ENCODE measurements around the gene SGCA.

SGCA gene

GRCh38 chr17:50184064-50184463, 18.3 kb downstream of the SGCA start:
- peak; percentile 75 for DNase-seq

- DNase-seq: peak; percentile 74
Measured at GRCh38 chr17:50184611-50185398, 19.0 kb downstream of the SGCA start.

GRCh38 chr17:50185631-50186471, 20.0 kb downstream of the SGCA start:
- peak; percentile 66 for DNase-seq

- DNase-seq: peak; percentile 89
Measured at GRCh38 chr17:50186661-50187393, 21.0 kb downstream of the SGCA start.

- DNase-seq: no peak
Measured at GRCh38 chr17:50187394-50187725, 21.6 kb downstream of the SGCA start.

- peak; percentile 78 for DNase-seq
Measured at GRCh38 chr17:50187751-50188530, 22.1 kb downstream of the SGCA start.

GRCh38 chr17:50188531-50188920, 22.7 kb downstream of the SGCA start:
- peak; percentile 80 for DNase-seq

- DNase-seq: peak; percentile 83
Measured at GRCh38 chr17:50188921-50189549, 23.2 kb downstream of the SGCA start.

- DNase-seq: peak; percentile 84
Measured at GRCh38 chr17:50189550-50190292, 23.9 kb downstream of the SGCA start.

GRCh38 chr17:50190293-50190602, 24.4 kb downstream of the SGCA start:
- peak; percentile 75 for DNase-seq

- peak; percentile 81 for DNase-seq
Measured at GRCh38 chr17:50190603-50191358, 25.0 kb downstream of the SGCA start.

GRCh38 chr17:50191359-50192143, 25.7 kb downstream of the SGCA start:
- DNase-seq: peak; percentile 81

GRCh38 chr17:50192144-50192617, 26.4 kb downstream of the SGCA start:
- peak; percentile 67 for DNase-seq

- DNase-seq: peak; percentile 69
Measured at GRCh38 chr17:50192618-50193291, 26.9 kb downstream of the SGCA start.

GRCh38 chr17:50194140-50194933, 28.5 kb downstream of the SGCA start:
- peak; percentile 69 for DNase-seq

GRCh38 chr17:50194934-50195865, 29.4 kb downstream of the SGCA start:
- DNase-seq: no peak

- DNase-seq: no peak
Measured at GRCh38 chr17:50196036-50196435, 30.2 kb downstream of the SGCA start.

All from femur (tissue), 1 donor.